GM19397 (cell line): ENCODE measurements around the gene ALG14.
"Not testable (repeated sequence)": the region's sequence is repeated elsewhere in the genome, so short reads cannot be mapped to it uniquely, and the experiment has no call there.

Experiments used
- ATAC-seq: cut with Tn5 transposase; IDR thresholded peaks from one replicate; pipeline ENCODE4 v1.9.1; 2021; ENCODE audit warnings: mild to moderate bottlenecking, moderate library complexity; ENCODE audit not compliant: unreplicated experiment

The ALG14 gene

GRCh38 chr1:95072532-95073419 is at the start of gene ALG14:
Gene ALG14, minus strand, starts transcription at chr1:95072951. Its CDS starts 53 bp downstream, at chr1:95072898.
- peak; percentile 97 for ATAC-seq

DNA sequence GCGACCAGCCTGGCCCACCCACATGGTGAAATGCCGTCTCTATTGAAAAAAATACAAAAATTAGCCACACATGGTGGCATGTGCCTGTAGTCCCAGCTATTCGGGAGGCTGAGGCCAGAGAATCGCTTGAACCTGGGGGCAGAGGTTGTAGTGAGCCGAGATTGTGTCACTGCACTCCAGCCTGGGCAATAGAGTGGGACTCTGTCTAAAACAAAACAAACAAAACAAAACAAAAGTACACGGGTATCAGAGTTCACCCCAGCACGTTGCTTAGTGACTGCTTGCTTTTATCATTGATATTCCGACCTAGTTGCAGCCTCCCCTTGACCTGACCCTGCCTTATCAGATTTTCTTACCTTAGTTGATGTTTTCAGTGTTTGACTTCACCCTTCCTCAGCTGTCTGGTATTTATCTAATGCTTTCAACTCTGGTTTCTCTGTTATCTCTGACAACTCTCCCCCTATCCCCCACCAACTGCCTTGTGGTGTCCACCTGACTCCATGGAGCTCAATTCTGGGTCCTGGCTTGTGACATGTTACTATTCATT is 49.5 kb upstream of the ALG14 start:
- no peak for ATAC-seq

DNA sequence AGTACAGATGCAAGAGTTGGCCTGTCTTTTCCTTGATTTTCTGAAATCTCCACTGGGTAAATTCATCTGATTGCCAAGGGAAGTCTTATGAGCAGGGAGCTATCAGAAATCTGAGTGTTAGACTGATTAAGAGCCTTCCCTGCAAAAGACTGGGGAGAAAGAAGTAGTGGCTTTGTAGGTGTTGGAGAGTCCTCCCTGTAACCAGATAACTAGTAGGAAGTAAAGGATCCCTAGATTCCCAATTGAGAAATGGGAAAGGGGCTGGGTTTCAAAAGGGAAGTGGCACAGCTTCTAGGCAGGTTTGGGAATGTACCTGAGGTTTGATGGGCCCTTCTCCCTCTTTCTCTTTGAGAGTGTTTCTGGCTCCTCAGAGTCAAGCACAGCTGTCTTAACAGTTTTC is 46.5 kb upstream of the ALG14 start:
- ATAC-seq = no peak

- ATAC-seq = no peak
Observed at GRCh38 chr1:95118710-95119109, 46.0 kb upstream of the ALG14 start.

- ATAC-seq = no peak
Observed at GRCh38 chr1:95118067-95118499, 45.3 kb upstream of the ALG14 start.

DNA sequence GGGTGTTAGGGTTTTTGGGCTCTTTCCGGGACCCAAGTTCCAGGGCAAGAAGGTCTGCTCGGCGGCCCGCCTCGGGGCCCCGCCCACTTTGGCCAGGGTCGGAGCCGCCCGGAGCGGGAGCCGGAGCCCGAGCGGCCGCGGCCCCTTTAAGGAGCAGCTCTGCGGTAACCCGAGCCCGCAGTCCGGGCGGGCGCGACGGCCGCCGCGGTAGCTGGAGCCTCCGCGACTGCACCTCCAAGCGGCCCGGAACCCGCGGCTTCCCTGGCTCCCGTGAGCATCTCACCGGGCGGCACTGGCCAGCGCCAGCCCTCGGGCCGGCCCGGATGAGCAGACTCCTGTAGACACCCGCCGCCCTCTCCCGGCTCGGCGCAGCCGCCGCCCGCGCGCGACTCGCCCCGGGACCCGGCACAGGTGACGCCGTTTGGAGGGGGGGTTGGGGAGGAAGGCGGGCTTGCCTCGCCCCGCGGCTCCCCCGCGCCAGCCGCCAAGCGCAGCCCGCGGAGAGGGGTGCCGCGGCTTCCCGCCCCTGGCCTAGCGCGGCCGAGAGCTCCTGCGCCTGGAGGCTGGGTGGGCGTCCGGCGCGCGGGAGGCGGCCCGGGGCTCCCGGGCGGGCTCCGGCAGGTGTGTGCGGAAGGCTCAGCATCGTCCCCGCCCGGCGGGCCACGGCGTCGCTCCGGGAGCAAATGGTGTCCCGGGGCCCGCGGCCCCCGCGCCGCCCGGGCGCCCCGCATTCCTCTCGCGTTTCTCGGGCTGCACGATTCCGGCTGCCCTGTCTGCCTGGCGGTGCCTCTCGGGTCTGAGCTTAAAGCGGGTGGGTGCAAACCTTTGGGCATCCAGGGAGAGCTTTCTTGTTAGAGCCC is 44.7 kb upstream of the ALG14 start, which contains the start of gene TLCD4:
TSS of gene TLCD4 (plus strand) at position 149 of the 860 bp plus-strand sequence. CDS start 26,547 bp downstream, outside the sequence.
- ATAC-seq = peak; percentile 70

GRCh38 chr1:95116580-95117206 is 43.9 kb upstream of the ALG14 start:
- peak; percentile 66 for ATAC-seq

DNA sequence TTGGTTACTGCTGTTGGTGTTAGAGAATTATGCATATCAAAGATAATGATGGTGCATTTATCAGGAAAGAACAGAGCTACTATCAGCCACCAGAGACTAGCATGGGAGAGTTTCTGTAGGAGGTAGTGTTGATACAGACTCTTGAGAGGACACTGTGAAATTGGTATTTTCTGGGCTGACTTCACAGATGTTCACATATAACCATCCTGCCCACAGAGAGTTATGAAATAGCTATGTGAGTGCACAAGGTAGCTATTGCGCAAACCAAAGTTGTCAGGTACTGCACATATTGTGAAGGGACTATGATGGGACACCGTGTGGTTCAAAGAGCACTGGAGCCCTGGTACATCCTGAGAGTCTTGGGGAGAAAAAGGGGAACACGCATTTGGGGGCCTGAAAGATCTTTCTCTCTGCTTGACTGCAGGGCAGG is 43.0 kb upstream of the ALG14 start:
- no peak for ATAC-seq

DNA sequence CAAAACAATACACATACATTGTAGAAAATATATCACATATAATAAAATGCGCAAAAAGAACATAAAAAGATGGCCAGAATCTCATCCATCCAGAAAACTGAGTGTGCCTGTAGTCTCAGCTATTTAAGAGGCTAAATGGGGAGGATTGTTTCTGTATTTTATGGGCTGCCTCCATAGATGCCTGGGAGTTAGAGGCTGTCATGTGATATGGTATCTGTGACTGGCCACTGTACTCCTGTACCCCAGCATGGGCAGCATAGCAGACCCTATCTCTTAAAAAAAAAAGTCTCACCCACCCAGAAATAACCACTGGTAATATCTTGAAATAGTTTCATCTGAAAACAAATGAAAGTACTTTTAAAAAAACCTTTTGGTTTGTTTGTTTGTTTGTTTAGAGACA is 40.9 kb upstream of the ALG14 start:
- no peak for ATAC-seq

GRCh38 chr1:95111014-95111413 is 38.3 kb upstream of the ALG14 start:
- ATAC-seq = no peak

DNA sequence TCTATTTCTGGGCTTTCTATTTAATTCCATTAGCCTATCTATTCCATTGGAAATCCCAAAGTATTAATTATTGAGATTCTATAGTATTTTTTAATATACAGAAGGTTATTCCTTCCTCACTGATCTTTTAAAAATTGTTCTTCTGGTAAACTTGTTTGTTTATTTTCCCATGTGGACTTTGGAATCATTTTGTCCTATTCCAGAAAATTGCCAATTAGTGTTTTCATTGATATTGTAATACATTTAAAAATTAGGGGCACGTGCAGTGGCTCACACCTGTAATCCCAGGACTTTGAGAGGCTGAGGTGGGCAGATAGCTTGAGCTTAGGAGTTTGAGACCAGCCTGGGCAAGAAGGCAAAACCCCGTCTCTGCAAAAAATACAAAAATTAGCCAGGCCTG is 36.0 kb upstream of the ALG14 start:
- no peak for ATAC-seq

DNA sequence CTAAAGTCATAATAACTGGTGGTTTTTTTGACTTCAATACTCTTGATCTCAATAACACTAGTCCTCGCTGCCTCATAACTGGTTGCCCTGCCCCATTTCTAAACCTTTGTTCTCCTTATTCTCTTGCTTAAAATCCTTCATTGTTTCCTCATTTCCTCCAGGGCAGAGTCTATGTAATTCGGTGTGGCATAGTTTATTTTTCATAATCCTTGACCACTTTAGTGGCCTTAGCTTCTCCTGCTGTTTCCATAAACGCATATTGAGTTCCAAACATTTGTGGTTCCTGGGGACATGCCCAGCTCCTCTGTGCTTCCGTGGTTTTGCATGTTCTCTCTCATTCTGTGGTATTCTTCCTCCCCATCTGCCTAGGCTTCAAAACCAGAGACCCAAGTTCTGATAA is 25.4 kb upstream of the ALG14 start:
- no peak for ATAC-seq

GRCh38 chr1:95097426-95097825 is 24.7 kb upstream of the ALG14 start:
- no peak for ATAC-seq

DNA sequence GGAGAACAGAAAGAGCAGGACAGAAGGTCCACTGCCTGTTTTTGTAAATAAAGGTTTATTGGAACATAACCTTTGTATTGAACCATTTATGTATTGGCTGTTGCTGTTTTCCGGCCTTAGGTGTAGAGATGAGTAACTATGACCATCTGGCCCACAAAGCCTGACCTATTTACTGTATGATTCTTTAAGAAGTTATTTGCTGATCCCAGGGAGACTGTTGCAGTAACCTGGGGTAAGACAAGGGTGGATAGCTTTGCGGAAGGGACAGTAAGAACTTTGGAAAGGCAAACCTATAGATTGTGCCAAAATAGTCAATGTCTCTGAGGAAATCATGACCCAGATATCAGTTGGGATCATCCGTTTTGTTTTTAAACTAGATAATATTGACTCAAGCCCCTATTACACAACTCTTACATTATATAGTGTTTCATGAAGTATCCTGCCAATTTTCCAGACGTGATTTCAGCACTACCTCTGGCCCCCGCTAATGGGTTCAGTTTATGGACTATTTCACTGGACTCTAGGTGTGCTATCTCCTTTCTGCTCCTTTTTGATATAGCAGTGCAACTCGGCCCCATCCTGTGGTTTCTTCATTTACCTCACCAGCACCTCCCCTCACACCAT is 23.6 kb upstream of the ALG14 start:
- ATAC-seq = peak; percentile 22

GRCh38 chr1:95095833-95096217 is 23.1 kb upstream of the ALG14 start:
- ATAC-seq = peak; percentile 82

GRCh38 chr1:95094923-95095322 is 22.2 kb upstream of the ALG14 start:
- ATAC-seq = no peak

DNA sequence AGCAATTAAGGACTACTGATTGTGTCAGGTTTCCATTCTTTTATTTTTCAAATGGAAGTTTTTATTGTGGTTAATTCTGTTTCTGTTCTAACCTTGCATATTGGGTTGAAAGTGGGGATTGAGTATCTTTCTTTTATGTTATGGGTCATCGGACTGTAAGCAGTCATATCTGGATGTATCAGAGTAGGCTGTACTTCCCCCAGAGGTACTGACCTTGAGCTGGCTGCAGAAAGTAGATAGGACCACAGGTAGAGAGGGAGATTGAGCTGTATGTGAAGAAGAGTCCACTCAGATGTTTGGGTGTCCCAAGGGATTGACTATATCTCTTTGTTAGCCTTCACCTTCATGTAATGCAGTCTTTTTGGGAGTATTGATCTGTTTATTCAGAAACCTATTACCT is 20.5 kb upstream of the ALG14 start:
- ATAC-seq = no peak

- not testable (repeated sequence) for ATAC-seq
Observed at GRCh38 chr1:95092891-95093290, 20.1 kb upstream of the ALG14 start.

DNA sequence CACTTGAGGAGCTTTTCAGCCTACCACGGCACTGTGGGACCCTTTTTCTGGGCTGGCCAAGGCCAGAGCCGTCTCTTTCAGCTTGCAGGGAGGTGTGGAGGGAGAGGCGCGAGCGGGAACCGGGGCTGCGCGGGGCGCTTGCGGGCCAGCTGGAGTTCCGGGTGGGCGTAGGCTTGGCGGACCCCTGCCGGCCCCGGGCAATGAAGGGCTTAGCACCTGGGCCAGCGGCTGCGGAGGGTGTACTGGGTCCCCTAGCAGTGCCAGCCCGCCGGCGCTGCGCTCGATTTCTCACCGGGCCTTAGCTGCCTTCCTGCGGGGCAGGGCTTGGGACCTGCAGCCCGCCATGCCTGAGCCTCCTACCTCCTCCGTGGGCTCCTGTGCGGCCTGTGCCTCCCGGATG is 18.5 kb upstream of the ALG14 start:
- ATAC-seq = not testable (repeated sequence)

- ATAC-seq = no peak
Observed at GRCh38 chr1:95089650-95090287, 17.0 kb upstream of the ALG14 start.
